Thyroid gland (tissue), 4 donors: ENCODE data around the gene CREB5. TPM values are rescaled to one million over a fixed set of nuclear protein-coding genes. Genes with fewer than 3 reads are reported as not detected.
A peak's percentile ranks its signal among the peaks of the same experiment; 100 is the strongest.

ENCODE experiments used
- DNase-seq, 2 donors: peaks; one replicate each; pipeline ENCODE4 v3.0.0-alpha.2; 2019
- H3K27ac ChIP-seq, 3 donors: fragments of 200-600 bp; sonication (generic); 1 replicate in 2 of 3; 2 replicates in 1 of 3; pipeline ENCODE4 v1.5.1; 2016 to 2019; ENCODE audit warnings: mild to moderate bottlenecking in 1 of 3, moderate library complexity in 1 of 3
- H3K27me3 ChIP-seq: fragments of 200-600 bp; sonication (generic); one replicate; pipeline ENCODE4 v1.5.1; 2019
- H3K36me3 ChIP-seq, 2 donors: fragments of 200-600 bp; sonication (generic); one replicate each; pipeline ENCODE4 v1.5.1; 2016 to 2019
- H3K4me1 ChIP-seq, 2 donors: fragments of 200-600 bp; sonication (generic); one replicate each; pipeline ENCODE4 v1.5.1; 2017 to 2019
- H3K4me3 ChIP-seq, 3 donors: fragments of 200-600 bp; sonication (generic); replicated peaks in 1 of 3; 1 replicate in 2 of 3; 2 replicates in 1 of 3; pipeline ENCODE4 v1.5.1; 2016; ENCODE audit warnings: mild to moderate bottlenecking in 1 of 3
- H3K9me3 ChIP-seq: fragments of 200-600 bp; sonication (generic); one replicate; pipeline ENCODE4 v1.5.1; 2017
- CTCF ChIP-seq, 6 experiments: fragments of 200-600 bp in 3 of 6; fragments of 450-650 bp in 3 of 6; sonication (generic) in 3 of 6; IDR thresholded peaks; one replicate each; pipeline ENCODE4 v1.5.1; 2016 to 2019; ENCODE audit warnings: antibody characterized with exemption in 6 of 6, mild to moderate bottlenecking in 2 of 6, inconsistent platforms in 1 of 6, moderate library complexity in 1 of 6
- POLR2A ChIP-seq, 2 donors: fragments of 450-650 bp; IDR thresholded peaks; one replicate each; pipeline ENCODE4 v1.6.1; 2017; ENCODE audit warnings: antibody characterized with exemption in 2 of 2, mild to moderate bottlenecking in 2 of 2, moderate library complexity in 1 of 2
- WGBS, 2 donors: methylation state at CpG; one replicate each; pipeline ENCODE4 v1.1.5; 2017; 5-methylcytosine and 5-hydroxymethylcytosine counted together
- intact Hi-C: fragments of 100-400 bp; cut with DNase I; formaldehyde crosslinking; loops from one replicate; pipeline ENCODE4 v1.15.1; 2023
- total RNA-seq, 4 donors: library from RNA; depleted of rRNA; stranded (reverse); fragments of >200 nt; gene quantifications; one replicate each; pipeline ENCODE4 v1.2.3, GENCODE V29; 2016

The CREB5 gene
- total RNA-seq, 4 donors from 2014 or later = 2.5 to 13.6 (median 6.5) TPM

GRCh38 chr7:28808796-28809533, 396.6 kb downstream of the CREB5 start:
- H3K27ac ChIP-seq = no peak overlapping the region
- intact Hi-C loops = no loop called here
- no peaks in the 10 kb centered on the region for H3K9me3 ChIP-seq
- H3K4me1 ChIP-seq = no peaks in the 10 kb centered on the region
- H3K27me3 ChIP-seq = no peaks in the 10 kb centered on the region
- peak in 1 of 2 donors; percentile 14 for DNase-seq
- TF ChIP-seq POLR2A (IDR thresholded peaks at IDR 0.05) (no peak), CTCF (IDR thresholded peaks at IDR 0.05) (no peak)
- no peak overlapping the region for H3K4me3 ChIP-seq
- WGBS, 2 donors = 83 to 86% methylated on average over 23 of the region's 23 CpGs
- H3K36me3 ChIP-seq = no peaks in the 10 kb centered on the region

GRCh38 chr7:28811008-28811407, 398.7 kb downstream of the CREB5 start:
- H3K9me3 ChIP-seq = no peaks in the 10 kb centered on the region
- WGBS, 2 donors = 92 to 96% methylated on average over 3 of the region's 3 CpGs
- no peaks in the 10 kb centered on the region for H3K4me1 ChIP-seq
- DNase-seq = peak in 1 of 2 donors; percentile 10
- TF ChIP-seq CTCF (IDR thresholded peaks at IDR 0.05) (no peak), POLR2A (IDR thresholded peaks at IDR 0.05) (no peak)
- intact Hi-C loops = no loop called here
- no peaks in the 10 kb centered on the region for H3K36me3 ChIP-seq
- H3K27ac ChIP-seq = no peak overlapping the region
- no peak overlapping the region for H3K4me3 ChIP-seq
- H3K27me3 ChIP-seq = no peaks in the 10 kb centered on the region

GRCh38 chr7:28811701-28812430, 399.5 kb downstream of the CREB5 start:
- intact Hi-C loops = no loop called here
- no peak for TF ChIP-seq POLR2A (IDR thresholded peaks at IDR 0.05)
- TF ChIP-seq CTCF (IDR thresholded peaks at IDR 0.05) = no peak
- Histone ChIP-seq H3K9me3 (no peaks in the 10 kb centered on the region), H3K4me1 (no peaks in the 10 kb centered on the region), H3K27ac (no peak overlapping the region), H3K4me3 (no peak overlapping the region), H3K36me3 (no peaks in the 10 kb centered on the region), H3K27me3 (no peaks in the 10 kb centered on the region)
- DNase-seq = no peak
- 97 to 98% methylated on average over 5 of the region's 5 CpGs for WGBS, 2 donors

GRCh38 chr7:28812616-28813015, 400.3 kb downstream of the CREB5 start:
- Histone ChIP-seq H3K27me3 (no peaks in the 10 kb centered on the region), H3K36me3 (no peaks in the 10 kb centered on the region), H3K4me1 (no peaks in the 10 kb centered on the region), H3K9me3 (no peaks in the 10 kb centered on the region), H3K27ac (no peak overlapping the region), H3K4me3 (no peak overlapping the region)
- peak; percentile 22 to 48 for DNase-seq
- TF ChIP-seq CTCF (IDR thresholded peaks at IDR 0.05) = no peak
- TF ChIP-seq POLR2A (IDR thresholded peaks at IDR 0.05) = no peak
- 58 to 63% methylated on average over 3 of the region's 3 CpGs for WGBS, 2 donors
- intact Hi-C loops = no loop called here
